Measurements from ENCODE around the gene DDO.
"Not testable (repeated sequence)": the region's sequence is repeated elsewhere in the genome, so short reads cannot be mapped to it uniquely, and the experiment has no call there.

DDO gene

GRCh38 chr6:110351546-110351945 lies 63.8 kb downstream of the DDO start:
- ATAC-seq, result no peak
- no peak for TF ChIP-seq ZC3H10 (CRISPR knock-in tag; IDR thresholded peaks at IDR 0.05)
- TF ChIP-seq GLIS3 (CRISPR knock-in tag; IDR thresholded peaks at IDR 0.05), result no peak
- no peak for TF ChIP-seq PATZ1 (CRISPR knock-in tag; IDR thresholded peaks at IDR 0.05; ENCODE audit: borderline replicate concordance)
- TF ChIP-seq ZNF8 (CRISPR knock-in tag; IDR thresholded peaks at IDR 0.05), result no peak
- TF ChIP-seq ZNF565 (CRISPR knock-in tag; conservative IDR thresholded peaks at IDR 0.05; ENCODE audit: low read depth), result no peak
- no peak for TF ChIP-seq CREB5 (CRISPR knock-in tag; IDR thresholded peaks at IDR 0.05; ENCODE audit: low read depth)
- no peak for TF ChIP-seq TCF4 (CRISPR knock-in tag; IDR thresholded peaks at IDR 0.05; ENCODE audit: borderline replicate concordance)
- TF ChIP-seq ARNTL (CRISPR knock-in tag; IDR thresholded peaks at IDR 0.05; ENCODE audit: borderline replicate concordance, low read depth), result no peak
- TF ChIP-seq OSR1 (CRISPR knock-in tag; IDR thresholded peaks at IDR 0.05), result no peak
- no peak for TF ChIP-seq ZNF70 (CRISPR knock-in tag; IDR thresholded peaks at IDR 0.05)
- TF ChIP-seq ZFP3 (CRISPR knock-in tag; IDR thresholded peaks at IDR 0.05), result no peak
- TF ChIP-seq TSHZ2 (CRISPR knock-in tag; IDR thresholded peaks at IDR 0.05), result no peak
- no peak for TF ChIP-seq PPARA (CRISPR knock-in tag; IDR thresholded peaks at IDR 0.05; ENCODE audit: borderline replicate concordance)
- TF ChIP-seq RARB (CRISPR knock-in tag; IDR thresholded peaks at IDR 0.05), result no peak
- no peak for TF ChIP-seq POU6F1 (CRISPR knock-in tag; IDR thresholded peaks at IDR 0.05; ENCODE audit: borderline replicate concordance, low read depth)

- not testable (repeated sequence) for ATAC-seq
Observed at GRCh38 chr6:110350593-110350992, 64.8 kb downstream of the DDO start.

GRCh38 chr6:110348961-110349690 lies 66.2 kb downstream of the DDO start:
- ATAC-seq, result no peak
- TF ChIP-seq ZNF8 (CRISPR knock-in tag; IDR thresholded peaks at IDR 0.05) (no peak), TCF4 (CRISPR knock-in tag; IDR thresholded peaks at IDR 0.05; ENCODE audit: borderline replicate concordance) (no peak), ARNTL (CRISPR knock-in tag; IDR thresholded peaks at IDR 0.05; ENCODE audit: borderline replicate concordance, low read depth) (no peak), CSRNP3 (CRISPR knock-in tag; IDR thresholded peaks at IDR 0.05) (no peak), ZFP30 (CRISPR knock-in tag; IDR thresholded peaks at IDR 0.05) (no peak), TOX (CRISPR knock-in tag; IDR thresholded peaks at IDR 0.05; ENCODE audit: borderline replicate concordance) (no peak), SNAI2 (CRISPR knock-in tag; IDR thresholded peaks at IDR 0.05) (no peak)

- no peak for ATAC-seq
- TF ChIP-seq BACH2 (CRISPR knock-in tag; IDR thresholded peaks at IDR 0.05; ENCODE audit: borderline replicate concordance) (no peak), POU6F1 (CRISPR knock-in tag; IDR thresholded peaks at IDR 0.05; ENCODE audit: borderline replicate concordance, low read depth) (no peak), RARB (CRISPR knock-in tag; IDR thresholded peaks at IDR 0.05) (no peak), ARNTL (CRISPR knock-in tag; IDR thresholded peaks at IDR 0.05; ENCODE audit: borderline replicate concordance, low read depth) (no peak)
Observed at GRCh38 chr6:110345025-110345424, 70.3 kb downstream of the DDO start.

All from SK-N-SH treated with all-trans-retinoic acid at 6 μM for 48 hours (cell line).